ENCODE results near the gene ARHGAP19.

The ARHGAP19 gene

GRCh38 chr10:97228130-97228774 is 64.2 kb downstream of the ARHGAP19 start:
- no peak for DNase-seq

DNA sequence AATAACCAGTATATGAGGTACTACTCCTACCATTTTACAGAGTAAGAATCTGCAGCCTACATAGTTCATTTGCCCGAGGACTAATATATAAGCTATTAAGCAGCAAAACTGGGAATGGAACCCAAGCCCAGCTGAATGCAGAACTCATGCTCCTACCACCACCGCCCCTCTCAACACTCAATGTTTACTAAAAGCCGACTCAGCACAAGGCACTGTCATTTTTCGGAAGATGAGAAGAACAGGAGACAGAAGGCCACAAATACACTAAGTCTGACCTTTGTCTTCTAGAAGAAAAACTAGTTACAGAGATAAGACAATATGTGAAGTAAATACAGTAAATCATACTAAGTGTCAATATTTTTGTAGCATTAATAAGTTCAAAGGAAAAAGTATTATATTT is 66.0 kb downstream of the ARHGAP19 start:
- DNase-seq, result no peak

- DNase-seq, result no peak
Observed at GRCh38 chr10:97224483-97225435, 67.7 kb downstream of the ARHGAP19 start.

DNA sequence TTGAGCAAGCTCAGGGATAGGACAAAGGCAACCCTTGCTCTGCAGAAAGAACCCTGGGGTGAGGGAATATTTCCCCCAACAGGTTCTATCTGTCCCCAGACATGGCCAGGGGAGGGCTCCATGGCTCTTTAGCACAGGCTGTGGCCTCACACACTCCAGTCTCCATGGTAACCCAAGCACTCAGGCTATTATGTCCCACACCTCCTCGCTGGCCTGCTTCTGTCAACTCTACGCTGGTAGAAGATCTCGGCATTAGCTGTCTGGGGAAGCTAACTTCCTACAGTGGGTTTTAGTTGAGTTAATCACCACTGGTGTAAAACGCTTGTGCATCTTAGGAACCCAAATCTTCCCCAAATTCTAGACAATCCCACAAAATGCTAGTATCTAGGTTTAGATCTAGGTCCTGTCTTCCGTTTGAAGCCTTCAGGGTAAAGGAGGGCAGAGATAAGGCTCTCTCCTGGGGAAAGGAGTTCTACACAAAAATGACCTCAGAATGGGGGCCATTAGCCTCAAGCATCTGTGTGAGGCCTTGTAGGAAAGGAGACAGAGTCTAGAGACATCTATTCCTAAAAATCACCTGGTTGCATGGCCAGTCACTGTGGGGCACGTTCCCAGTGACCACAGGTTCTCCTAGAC is 70.0 kb downstream of the ARHGAP19 start:
- DNase-seq, result no peak

DNA sequence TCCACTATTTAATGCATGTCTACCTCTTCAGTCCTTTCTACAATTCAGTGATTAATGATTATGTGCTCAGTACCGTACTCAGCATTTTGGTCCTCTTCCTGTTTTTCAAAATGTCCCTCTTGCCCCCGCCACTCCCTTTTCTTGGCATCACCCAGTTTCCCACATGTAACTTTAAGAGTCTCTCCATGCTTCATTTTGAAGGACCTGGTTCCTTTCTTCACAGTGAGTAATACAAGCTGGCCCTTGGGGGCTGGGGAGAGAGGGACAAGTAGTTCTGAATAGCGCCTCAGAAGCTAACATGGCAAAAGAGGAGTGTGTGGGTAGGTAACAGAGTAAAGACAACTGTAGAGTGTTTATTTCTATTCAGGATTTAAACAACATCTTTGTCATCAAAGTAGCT is 72.1 kb downstream of the ARHGAP19 start:
- no peak for DNase-seq

DNA sequence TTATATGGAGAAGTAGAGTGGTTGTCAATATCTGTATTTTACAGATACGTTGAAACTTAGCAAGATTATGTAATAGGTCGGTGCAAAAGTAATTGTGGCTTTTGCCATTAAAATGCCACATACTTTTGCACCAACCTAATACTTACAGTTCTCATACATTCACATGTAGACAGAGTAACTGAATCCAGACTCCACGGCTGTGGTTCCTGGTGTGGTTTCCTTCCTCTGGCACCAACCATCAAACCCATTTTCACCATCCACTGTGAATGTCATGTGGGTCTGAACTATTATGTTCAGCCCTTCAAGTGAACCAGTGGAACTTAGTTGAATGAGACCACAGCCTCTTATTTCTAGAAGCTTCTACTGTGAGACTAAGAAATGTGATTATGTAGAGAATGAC is 75.1 kb downstream of the ARHGAP19 start:
- peak; percentile 17 for DNase-seq

GRCh38 chr10:97215619-97216260 is 76.7 kb downstream of the ARHGAP19 start:
- no peak for DNase-seq

- no peak for DNase-seq
Observed at GRCh38 chr10:97213431-97213830, 79.0 kb downstream of the ARHGAP19 start.

GRCh38 chr10:97211229-97211628 is 81.2 kb downstream of the ARHGAP19 start:
- DNase-seq, result no peak

- peak; percentile 64 for DNase-seq
Observed at GRCh38 chr10:97210543-97210960, 81.9 kb downstream of the ARHGAP19 start.

DNA sequence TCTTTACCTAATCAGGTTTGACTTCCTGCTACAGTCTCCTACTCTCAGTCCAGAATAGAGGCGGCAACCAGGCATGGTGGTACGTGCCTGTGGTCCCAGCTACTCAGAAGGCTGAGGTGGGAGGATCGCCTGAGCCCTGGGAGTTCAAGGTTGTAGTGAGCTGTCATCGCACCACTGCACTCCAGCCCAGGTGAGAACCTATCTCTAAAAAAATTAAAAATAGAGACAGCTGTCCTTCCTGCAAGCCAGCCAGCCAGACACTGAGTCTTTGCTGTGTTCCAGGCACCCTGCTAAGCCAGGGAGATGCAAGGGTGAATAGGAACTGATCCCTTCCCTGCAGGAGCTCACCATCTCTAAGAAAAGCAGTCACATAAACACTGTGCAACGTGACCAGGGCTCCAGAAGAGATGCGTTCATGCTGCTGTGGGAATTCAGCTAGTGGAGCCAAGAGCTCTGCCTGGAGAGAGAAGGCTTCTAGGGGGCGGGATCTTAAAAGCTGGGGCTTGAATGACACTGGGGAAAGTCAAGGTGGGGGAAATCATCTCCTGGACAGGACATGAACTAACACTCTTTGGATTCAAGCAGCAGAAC is 84.6 kb downstream of the ARHGAP19 start:
- no peak for DNase-seq

DNA sequence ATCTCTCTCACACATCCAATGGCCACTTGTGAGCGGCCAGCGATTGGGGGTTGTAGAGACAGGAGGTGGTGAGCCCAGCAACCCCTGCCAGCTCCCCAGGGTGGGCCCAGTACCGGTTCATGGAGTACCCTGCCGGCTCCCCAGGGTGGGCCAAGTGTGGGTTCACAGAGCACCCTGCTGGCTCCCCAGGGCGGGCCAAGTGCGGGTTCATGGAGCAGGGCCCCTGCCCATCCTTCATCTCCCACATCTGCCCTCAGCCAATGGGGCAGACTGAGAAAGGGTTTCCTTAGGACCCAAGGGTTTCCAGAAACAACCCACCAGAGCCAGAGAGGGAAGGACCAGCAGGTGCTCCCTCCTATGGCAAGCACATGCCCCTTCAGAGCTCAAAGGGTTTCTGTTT is 85.3 kb downstream of the ARHGAP19 start:
- no peak for DNase-seq

GRCh38 chr10:97204826-97205679 is 87.4 kb downstream of the ARHGAP19 start:
- DNase-seq, result no peak

DNA sequence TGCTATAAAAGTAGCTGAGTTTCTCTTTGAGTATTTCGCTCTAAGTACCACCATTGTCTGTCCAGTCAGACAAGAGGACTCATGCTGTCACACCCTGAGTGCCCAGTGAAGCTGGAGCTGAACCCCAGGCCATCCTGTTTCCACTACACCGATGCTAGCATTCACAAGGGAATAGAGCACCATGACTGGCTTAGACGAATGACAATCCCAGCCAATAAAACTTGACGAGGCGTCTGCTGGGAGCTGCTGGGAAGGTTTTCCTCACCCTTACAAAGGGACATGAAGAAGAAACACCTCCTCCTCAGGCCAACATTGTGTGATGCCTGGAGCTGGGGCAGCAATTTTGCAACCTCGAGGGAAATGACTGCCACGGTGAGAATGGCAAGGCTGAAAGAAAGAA is 89.2 kb downstream of the ARHGAP19 start:
- DNase-seq, result no peak

- DNase-seq, result no peak
Observed at GRCh38 chr10:97200616-97201015, 91.8 kb downstream of the ARHGAP19 start.

DNA sequence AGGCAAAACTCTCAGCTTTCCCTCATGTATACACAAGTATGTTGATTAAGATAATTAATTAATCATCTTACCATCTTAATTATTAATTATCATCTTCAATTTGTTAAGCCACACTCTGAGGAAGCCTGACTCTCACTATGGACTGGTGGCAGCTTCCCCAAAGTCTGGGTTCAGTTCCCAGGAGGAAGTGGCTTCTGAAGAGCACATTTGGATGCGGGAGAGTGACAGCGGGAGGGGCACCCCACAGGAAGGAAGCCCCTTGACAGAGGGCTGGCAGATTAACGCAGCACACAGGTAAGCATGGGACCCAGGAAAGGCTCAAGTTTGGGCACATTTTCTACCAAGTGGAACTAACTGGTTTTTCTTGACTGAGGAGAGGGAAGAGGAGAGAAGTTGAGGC is 93.3 kb downstream of the ARHGAP19 start:
- DNase-seq, result no peak

GRCh38 chr10:97197030-97197500 is 95.4 kb downstream of the ARHGAP19 start:
- no peak for DNase-seq

- peak; percentile 52 for DNase-seq
Observed at GRCh38 chr10:97196223-97197029, 96.0 kb downstream of the ARHGAP19 start.

DNA sequence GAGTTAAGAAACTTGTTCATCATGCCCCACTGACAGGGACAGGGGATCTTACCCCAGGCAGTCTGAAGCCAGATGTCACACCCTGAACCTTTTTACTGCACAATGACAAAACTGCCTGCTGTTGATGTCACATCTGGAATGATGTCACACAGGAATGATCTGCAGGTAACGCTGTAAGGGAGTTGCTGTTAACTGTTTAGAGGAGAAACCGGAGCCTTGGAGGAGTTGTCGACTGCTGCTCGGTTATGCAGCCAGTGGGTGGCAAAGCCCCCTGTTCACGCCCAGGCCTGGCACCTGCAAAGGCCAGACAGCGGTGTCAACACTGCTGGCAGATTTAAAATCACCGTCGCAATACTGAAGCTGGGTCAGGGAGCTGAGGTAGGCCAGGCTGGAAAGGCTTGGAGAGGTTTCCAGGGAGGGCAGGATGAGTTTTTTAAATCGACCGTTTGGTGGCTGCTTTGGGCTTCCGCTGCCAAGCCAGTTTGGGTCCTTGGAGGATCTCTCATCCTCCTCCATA is 96.7 kb downstream of the ARHGAP19 start:
- DNase-seq, result no peak

GRCh38 chr10:97192952-97193435 is 99.4 kb downstream of the ARHGAP19 start:
- no peak for DNase-seq
